HuH-7.5 (cell line): ENCODE measurements around the gene PCBP3.

Source experiments
- DNase-seq: peaks from one replicate; pipeline ENCODE4 v3.0.0; 2011; ENCODE audit warnings: low spot score

Gene PCBP3

GRCh38 chr21:45982758-45983648 is 339.5 kb downstream of the PCBP3 start:
- DNase-seq, result no peak

- no peak for DNase-seq
These were observed 340.1 kb downstream of the PCBP3 start for GRCh38 chr21:45983649-45983965.

- no peak for DNase-seq
These were observed 340.5 kb downstream of the PCBP3 start for GRCh38 chr21:45983981-45984551.

GRCh38 chr21:45984584-45985095 is 341.1 kb downstream of the PCBP3 start:
- no peak for DNase-seq

- DNase-seq, result no peak
These were observed 342.2 kb downstream of the PCBP3 start for GRCh38 chr21:45985471-45986315.

- no peak for DNase-seq
These were observed 343.0 kb downstream of the PCBP3 start for GRCh38 chr21:45986316-45987051.

GRCh38 chr21:45987121-45987711 is 343.7 kb downstream of the PCBP3 start:
- DNase-seq, result no peak

GRCh38 chr21:45988366-45989347 is 345.1 kb downstream of the PCBP3 start:
- DNase-seq, result no peak

- DNase-seq, result no peak
These were observed 346.0 kb downstream of the PCBP3 start for GRCh38 chr21:45989355-45990048.

GRCh38 chr21:45990049-45990711 is 346.7 kb downstream of the PCBP3 start:
- DNase-seq, result no peak

- DNase-seq, result no peak
These were observed 347.4 kb downstream of the PCBP3 start for GRCh38 chr21:45990741-45991605.

GRCh38 chr21:45991606-45992300 is 348.2 kb downstream of the PCBP3 start:
- no peak for DNase-seq
